ENCODE data around the gene ZBTB16. TPM values are rescaled to one million over a fixed set of nuclear protein-coding genes. Genes with fewer than 3 reads are reported as not detected.

The ZBTB16 gene
- total and polyA plus RNA-seq, 2 donors (not counting 3 experiments of a cell fraction or from before 2014, with no cell fraction given) = 9.8 to 20.3 TPM

DNA sequence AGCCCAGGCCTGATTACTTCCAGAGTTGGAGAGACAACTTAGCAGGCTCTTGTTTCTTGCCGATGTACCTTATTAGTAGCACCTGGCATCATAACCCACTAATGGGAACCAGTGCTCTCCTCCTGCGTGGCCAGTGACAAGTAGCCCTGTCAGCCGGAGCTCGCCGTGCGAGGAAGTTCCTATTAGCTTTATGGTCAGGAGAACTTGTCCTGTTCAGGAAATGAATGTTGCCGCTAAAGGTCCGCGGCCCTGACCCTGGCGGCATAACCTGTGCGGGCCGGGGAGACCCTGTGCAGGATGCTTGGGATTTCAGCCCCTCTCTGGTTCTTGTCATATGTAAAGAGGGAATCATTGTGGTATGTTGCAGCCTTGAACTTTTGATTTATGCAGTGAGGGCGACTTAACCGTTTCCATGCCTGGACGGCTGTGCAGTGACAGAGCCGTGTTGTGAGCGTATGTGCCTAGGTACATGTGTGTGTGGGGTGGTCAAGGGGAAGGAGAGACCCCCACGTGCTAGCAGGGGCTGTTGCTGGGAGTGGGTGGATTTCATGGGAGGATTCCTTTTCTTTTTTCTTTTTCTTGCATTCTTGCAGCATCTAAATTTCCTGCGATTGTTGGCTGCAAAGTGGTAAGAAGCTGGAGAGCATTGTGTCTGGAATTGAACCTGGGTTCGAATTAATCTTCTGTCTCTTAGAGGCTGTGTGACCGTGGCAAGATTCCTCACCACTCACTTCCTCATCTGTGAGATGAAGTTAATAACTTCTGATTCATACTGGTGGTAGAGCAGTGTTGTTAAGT lies 15.2 kb downstream of the ZBTB16 start:
- H3K36me3 ChIP-seq (ENCODE audit: control insufficient read depth in 2 of 2, extremely low read depth in 1 of 2, insufficient read depth in 2 of 2, low read length in 2 of 2) = peaks cover 0 to 2% of the 10 kb centered on the region in 2 experiments
- H3K27ac ChIP-seq (ENCODE audit: insufficient read depth, low read depth, low read length) = no peak overlapping the region
- peaks cover 2% of the 10 kb centered on the region for H4K20me1 ChIP-seq (replicated peaks; ENCODE audit: control insufficient read depth, extremely low read depth, insufficient read depth, low read length)
- BruUV-seq (replicated peaks) = no TSS peak
- H3K9me1 ChIP-seq (replicated peaks; ENCODE audit: control insufficient read depth, extremely low read depth, insufficient read depth, low read length) = no peaks in the 10 kb centered on the region
- no peaks in the 10 kb centered on the region for H3K9me3 ChIP-seq (replicated peaks; ENCODE audit: control insufficient read depth, insufficient read depth, low read length)
- H3K4me2 ChIP-seq (ENCODE audit: insufficient read depth, low read length) = no peak overlapping the region
- H3K79me2 ChIP-seq (ENCODE audit: control insufficient read depth, insufficient read depth, low read length) = no peaks in the 10 kb centered on the region
- H3K4me1 ChIP-seq (ENCODE audit: control insufficient read depth, extremely low read depth, insufficient read depth, low read length) = peaks cover 12% of the 10 kb centered on the region
- no peaks in the 10 kb centered on the region for H3K27me3 ChIP-seq (ENCODE audit: control insufficient read depth in 2 of 2, insufficient read depth in 2 of 2, low read length in 2 of 2)
- no peak overlapping the region for H3K4me3 ChIP-seq (replicated peaks in 1 of 3; ENCODE audit: insufficient read depth in 1 of 3, low read depth in 1 of 3, low read length in 3 of 3)
- TF ChIP-seq, protein P1, sequence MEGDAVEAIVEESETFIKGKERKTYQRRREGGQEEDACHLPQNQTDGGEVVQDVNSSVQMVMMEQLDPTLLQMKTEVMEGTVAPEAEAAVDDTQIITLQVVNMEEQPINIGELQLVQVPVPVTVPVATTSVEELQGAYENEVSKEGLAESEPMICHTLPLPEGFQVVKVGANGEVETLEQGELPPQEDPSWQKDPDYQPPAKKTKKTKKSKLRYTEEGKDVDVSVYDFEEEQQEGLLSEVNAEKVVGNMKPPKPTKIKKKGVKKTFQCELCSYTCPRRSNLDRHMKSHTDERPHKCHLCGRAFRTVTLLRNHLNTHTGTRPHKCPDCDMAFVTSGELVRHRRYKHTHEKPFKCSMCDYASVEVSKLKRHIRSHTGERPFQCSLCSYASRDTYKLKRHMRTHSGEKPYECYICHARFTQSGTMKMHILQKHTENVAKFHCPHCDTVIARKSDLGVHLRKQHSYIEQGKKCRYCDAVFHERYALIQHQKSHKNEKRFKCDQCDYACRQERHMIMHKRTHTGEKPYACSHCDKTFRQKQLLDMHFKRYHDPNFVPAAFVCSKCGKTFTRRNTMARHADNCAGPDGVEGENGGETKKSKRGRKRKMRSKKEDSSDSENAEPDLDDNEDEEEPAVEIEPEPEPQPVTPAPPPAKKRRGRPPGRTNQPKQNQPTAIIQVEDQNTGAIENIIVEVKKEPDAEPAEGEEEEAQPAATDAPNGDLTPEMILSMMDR (IDR thresholded peaks at IDR 0.05; ENCODE audit: extremely low read depth in 1 of 2, insufficient read depth in 1 of 2, low read depth in 1 of 2, low read length in 2 of 2) = no peak
- TF ChIP-seq EZH2 (IDR thresholded peaks at IDR 0.05; ENCODE audit: borderline replicate concordance, low read depth, low read length, severe bottlenecking) = no peak
- TF ChIP-seq, protein P2, sequence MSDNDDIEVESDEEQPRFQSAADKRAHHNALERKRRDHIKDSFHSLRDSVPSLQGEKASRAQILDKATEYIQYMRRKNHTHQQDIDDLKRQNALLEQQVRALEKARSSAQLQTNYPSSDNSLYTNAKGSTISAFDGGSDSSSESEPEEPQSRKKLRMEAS (IDR thresholded peaks at IDR 0.05; ENCODE audit: insufficient read depth, insufficient read length) = no peak
- no peak for TF ChIP-seq POLR2AphosphoS5 (IDR thresholded peaks at IDR 0.05; ENCODE audit: insufficient read depth, low read depth, low read length)
- no peak for TF ChIP-seq MYC (IDR thresholded peaks at IDR 0.05; ENCODE audit: low read depth, low read length)
- TF ChIP-seq JUN (IDR thresholded peaks at IDR 0.05; ENCODE audit: borderline replicate concordance, insufficient read depth, insufficient read length, low read depth) = no peak
- FAIRE-seq (no peak), DNase-seq (ENCODE audit: low read depth, low spot score) (no peak)
- dilution Hi-C loops (cut with MboI; ENCODE audit: extremely low pct_ligation_motif_present, low sequenced_read_pairs) (no loop called here), intact Hi-C loops (cut with micrococcal nuclease) (no loop called here)
- H3K9ac ChIP-seq (replicated peaks; ENCODE audit: extremely low read depth, insufficient read depth, low read length) = no peak overlapping the region
- CTCF ChIA-PET = interaction anchor here (1.7 kb wide), 1 partner anchor 106 kb away, joined by 4 read pairs; no protein-coding TSS in a partner anchor
- H2AFZ ChIP-seq (ENCODE audit: low read depth, low read length) = no peak overlapping the region
- POLR2A ChIA-PET = interaction anchor here (0.6 kb wide), 1 partner anchor 16 kb away, joined by 9 read pairs; no protein-coding TSS in a partner anchor

All from endothelial cell of umbilical vein (primary cell).